ENCODE data around the gene HTRA3.
A peak's percentile ranks its signal among the peaks of the same experiment; 100 is the strongest.
"Not testable (repeated sequence)": the region's sequence is repeated elsewhere in the genome, so short reads cannot be mapped to it uniquely, and the experiment has no call there.

Gene HTRA3

GRCh38 chr4:8348071-8348470 lies 78.5 kb downstream of the HTRA3 start:
- DNase-seq (ENCODE audit: low read depth): no peak
- no peak overlapping the region for H3K4me3 ChIP-seq (ENCODE audit: low read length)
- no peak for TF ChIP-seq CTCF (conservative IDR thresholded peaks at IDR 0.05; ENCODE audit: low read length)

GRCh38 chr4:8349236-8349635 lies 79.7 kb downstream of the HTRA3 start:
- not testable (repeated sequence) for DNase-seq (ENCODE audit: low read depth); H3K4me3 ChIP-seq (ENCODE audit: low read length)

GRCh38 chr4:8349664-8350236 lies 80.2 kb downstream of the HTRA3 start:
- no peak for TF ChIP-seq CTCF (conservative IDR thresholded peaks at IDR 0.05; ENCODE audit: low read length)
- no peak for DNase-seq (ENCODE audit: low read depth)
- H3K4me3 ChIP-seq (ENCODE audit: low read length): no peak overlapping the region

GRCh38 chr4:8350352-8350751 lies 80.8 kb downstream of the HTRA3 start:
- H3K4me3 ChIP-seq (ENCODE audit: low read length): no peak overlapping the region
- no peak for TF ChIP-seq CTCF (conservative IDR thresholded peaks at IDR 0.05; ENCODE audit: low read length)
- no peak for DNase-seq (ENCODE audit: low read depth)

- DNase-seq (ENCODE audit: low read depth): no peak
- no peak for TF ChIP-seq CTCF (conservative IDR thresholded peaks at IDR 0.05; ENCODE audit: low read length)
- no peak overlapping the region for H3K4me3 ChIP-seq (ENCODE audit: low read length)
These were observed 81.4 kb downstream of the HTRA3 start for GRCh38 chr4:8350841-8351461.

GRCh38 chr4:8351931-8352367 lies 82.4 kb downstream of the HTRA3 start:
- peak; percentile 62 for DNase-seq (ENCODE audit: low read depth)
- TF ChIP-seq CTCF (conservative IDR thresholded peaks at IDR 0.05; ENCODE audit: low read length): no peak
- no peak overlapping the region for H3K4me3 ChIP-seq (ENCODE audit: low read length)

GRCh38 chr4:8352368-8353157 lies 83.0 kb downstream of the HTRA3 start:
- DNase-seq (ENCODE audit: low read depth): no peak
- no peak overlapping the region for H3K4me3 ChIP-seq (ENCODE audit: low read length)
- TF ChIP-seq CTCF (conservative IDR thresholded peaks at IDR 0.05; ENCODE audit: low read length): no peak

Measured in AG10803 (cell line).